HUES64 (cell line): ENCODE measurements around the gene TNNI2.

Source experiments
- H3K27ac ChIP-seq: 2 replicates; pipeline ENCODE4 v1.7.0; 2013; ENCODE audit warnings: low read depth, low read length, inconsistent platforms
- H3K27me3 ChIP-seq: 2 replicates; pipeline ENCODE4 v1.6.1; 2013; ENCODE audit warnings: mild to moderate bottlenecking, low read length; ENCODE audit not compliant: insufficient read depth
- H3K36me3 ChIP-seq: 2 replicates; pipeline ENCODE4 v1.6.1; 2013; ENCODE audit warnings: mild to moderate bottlenecking, low read length; ENCODE audit not compliant: insufficient read depth
- H3K4me1 ChIP-seq: 2 replicates; pipeline ENCODE4 v1.6.1; 2013; ENCODE audit warnings: mild to moderate bottlenecking, low read length, moderate library complexity; ENCODE audit not compliant: insufficient read depth
- H3K4me3 ChIP-seq: 2 replicates; pipeline ENCODE4 v1.5.1; 2013; ENCODE audit warnings: mild to moderate bottlenecking, low read length, moderate library complexity
- H3K9ac ChIP-seq: 2 replicates; pipeline ENCODE4 v1.6.1; 2013; ENCODE audit warnings: mild to moderate bottlenecking, low read depth, low read length
- H3K9me3 ChIP-seq: 2 replicates; pipeline ENCODE4 v1.6.1; 2013; ENCODE audit warnings: low read depth, low read length; ENCODE audit not compliant: insufficient read depth
- WGBS: fragments of 150-250, 120-280 bp; methylation state at CpG from one replicate; pipeline ENCODE4 v1.1.7; 2013; ENCODE audit warnings: missing lambda C conversion rate; 5-methylcytosine and 5-hydroxymethylcytosine counted together

The TNNI2 gene

DNA sequence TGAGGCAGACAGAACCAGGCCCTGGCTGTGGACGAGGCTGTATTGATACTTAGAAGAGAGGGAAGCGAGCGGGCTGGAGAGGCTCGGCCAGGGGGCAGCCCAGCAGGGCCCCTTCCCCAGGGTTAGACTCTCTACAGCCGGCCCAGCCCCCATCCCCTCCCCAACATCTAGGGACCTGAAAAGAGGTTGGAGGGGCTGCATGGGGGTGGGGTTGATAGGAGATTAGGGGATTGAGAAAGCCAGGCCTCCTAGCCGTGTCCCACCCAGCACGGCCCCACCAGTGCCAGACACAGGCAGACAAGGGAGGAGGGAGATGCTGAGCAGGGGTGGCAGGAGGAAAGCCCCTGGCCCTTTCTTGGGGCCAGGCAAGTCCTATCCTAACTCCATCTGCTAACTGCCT lies 19.8 kb downstream of the TNNI2 start:
- Histone ChIP-seq H3K9ac (no peak overlapping the region), H3K27me3 (no peaks in the 10 kb centered on the region)

DNA sequence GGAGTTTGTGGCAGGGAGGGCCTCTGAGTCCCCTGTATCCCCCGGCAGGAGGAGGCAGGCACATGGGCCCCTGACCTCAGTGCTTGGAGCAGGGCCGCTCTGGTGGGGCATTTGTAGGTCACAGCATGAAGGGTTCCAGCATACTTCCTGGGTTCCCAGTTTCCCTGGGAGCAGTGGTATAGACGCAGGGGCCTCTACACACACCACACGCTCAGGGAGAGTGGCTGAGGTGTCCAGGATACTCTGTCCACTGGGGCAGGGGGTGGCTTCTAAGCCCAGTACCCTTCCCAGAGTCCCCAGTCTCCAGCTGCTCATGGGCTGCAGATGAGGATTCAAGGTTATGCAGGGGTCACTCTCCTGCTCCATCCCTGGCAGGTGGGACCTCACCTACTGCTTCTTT lies 20.2 kb downstream of the TNNI2 start:
- Histone ChIP-seq H3K27ac (no peak overlapping the region), H3K4me3 (no peak overlapping the region), H3K36me3 (no peaks in the 10 kb centered on the region), H3K4me1 (no peaks in the 10 kb centered on the region), H3K9me3 (no peaks in the 10 kb centered on the region), H3K9ac (no peak overlapping the region), H3K27me3 (no peaks in the 10 kb centered on the region)
- 84% methylated on average over 4 of the region's 4 CpGs for WGBS

More for the DNA sequence above, 19.8 kb downstream of the TNNI2 start:
- Histone ChIP-seq H3K36me3 (no peaks in the 10 kb centered on the region), H3K4me3 (no peak overlapping the region), H3K27ac (no peak overlapping the region), H3K4me1 (no peaks in the 10 kb centered on the region), H3K9me3 (no peaks in the 10 kb centered on the region)
- WGBS: 85% methylated on average over 3 of the region's 7 CpGs

DNA sequence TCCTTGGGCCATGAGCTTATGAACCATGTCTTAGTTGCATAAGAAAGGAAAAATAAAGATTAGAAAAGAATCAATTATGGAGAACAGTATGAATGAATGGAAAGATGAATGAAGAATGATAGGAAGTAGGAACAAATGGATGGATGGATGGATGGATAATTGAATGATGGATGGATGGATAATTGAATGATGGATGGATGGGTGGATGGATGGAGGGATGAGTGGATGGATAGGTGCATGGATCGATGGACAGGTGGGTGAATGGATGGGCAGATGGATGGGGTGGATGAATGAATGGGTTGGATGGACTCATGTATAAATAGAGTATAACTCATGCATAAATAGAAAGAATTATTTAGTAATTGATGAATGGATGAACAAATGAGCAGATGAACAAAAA lies 21.3 kb downstream of the TNNI2 start:
- no peaks in the 10 kb centered on the region for H3K36me3 ChIP-seq
- no peaks in the 10 kb centered on the region for H3K4me1 ChIP-seq
- 84% methylated on average over 1 of the region's 1 CpG for WGBS
- no peaks in the 10 kb centered on the region for H3K9me3 ChIP-seq
- no peak overlapping the region for H3K27ac ChIP-seq
- H3K9ac ChIP-seq: no peak overlapping the region
- no peaks in the 10 kb centered on the region; the same call in 1 of the 2 replicates for H3K27me3 ChIP-seq
- H3K4me3 ChIP-seq: no peak overlapping the region

DNA sequence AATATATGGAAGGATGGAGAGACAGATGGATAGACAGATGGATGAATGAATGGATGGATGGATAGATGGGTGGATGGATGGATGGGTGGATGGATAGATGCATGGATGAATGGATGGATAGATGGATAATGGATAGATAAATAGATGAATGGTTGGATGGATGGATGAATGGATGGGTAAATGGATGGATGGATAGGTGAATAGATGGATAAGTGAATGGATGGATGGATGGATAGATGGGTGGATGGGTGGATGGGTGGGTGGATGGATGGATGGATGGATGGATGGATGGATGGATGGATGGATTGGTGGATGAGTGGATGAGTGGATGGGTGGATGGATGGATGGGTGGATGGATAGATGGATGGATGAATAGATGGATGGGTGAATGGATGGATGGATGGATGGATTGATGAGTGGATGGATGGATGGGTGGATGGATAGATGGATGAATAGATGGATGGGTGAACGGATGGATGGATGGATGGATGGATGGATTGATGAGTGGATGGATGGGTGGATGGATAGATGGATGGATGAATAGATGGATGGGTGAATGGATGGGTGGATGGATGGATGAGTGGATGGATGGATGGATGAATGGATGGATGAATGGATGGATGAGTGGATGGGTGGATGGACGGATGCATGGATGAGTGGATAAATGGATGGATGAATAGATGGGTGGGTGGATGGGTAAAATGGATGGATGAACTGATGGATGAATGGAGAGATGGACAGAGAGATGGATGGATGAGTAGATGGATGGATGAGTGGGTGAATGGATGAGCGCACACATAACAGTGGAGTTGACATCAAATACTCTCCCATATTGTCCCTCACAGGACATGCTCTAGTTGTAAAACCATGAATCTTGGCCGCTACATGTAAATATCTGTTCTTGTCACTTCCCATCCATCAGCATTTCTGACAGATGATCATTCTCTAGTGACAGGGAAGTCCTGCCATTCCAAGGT lies 22.9 kb downstream of the TNNI2 start:
- H3K36me3 ChIP-seq: no peaks in the 10 kb centered on the region
- H3K9me3 ChIP-seq: no peaks in the 10 kb centered on the region
- no peaks in the 10 kb centered on the region; the same call in 1 of the 2 replicates for H3K27me3 ChIP-seq
- H3K4me1 ChIP-seq: no peaks in the 10 kb centered on the region
- no peak overlapping the region for H3K27ac ChIP-seq
- WGBS: 93% methylated on average over 4 of the region's 4 CpGs
- H3K9ac ChIP-seq: no peak overlapping the region
- H3K4me3 ChIP-seq: no peak overlapping the region

DNA sequence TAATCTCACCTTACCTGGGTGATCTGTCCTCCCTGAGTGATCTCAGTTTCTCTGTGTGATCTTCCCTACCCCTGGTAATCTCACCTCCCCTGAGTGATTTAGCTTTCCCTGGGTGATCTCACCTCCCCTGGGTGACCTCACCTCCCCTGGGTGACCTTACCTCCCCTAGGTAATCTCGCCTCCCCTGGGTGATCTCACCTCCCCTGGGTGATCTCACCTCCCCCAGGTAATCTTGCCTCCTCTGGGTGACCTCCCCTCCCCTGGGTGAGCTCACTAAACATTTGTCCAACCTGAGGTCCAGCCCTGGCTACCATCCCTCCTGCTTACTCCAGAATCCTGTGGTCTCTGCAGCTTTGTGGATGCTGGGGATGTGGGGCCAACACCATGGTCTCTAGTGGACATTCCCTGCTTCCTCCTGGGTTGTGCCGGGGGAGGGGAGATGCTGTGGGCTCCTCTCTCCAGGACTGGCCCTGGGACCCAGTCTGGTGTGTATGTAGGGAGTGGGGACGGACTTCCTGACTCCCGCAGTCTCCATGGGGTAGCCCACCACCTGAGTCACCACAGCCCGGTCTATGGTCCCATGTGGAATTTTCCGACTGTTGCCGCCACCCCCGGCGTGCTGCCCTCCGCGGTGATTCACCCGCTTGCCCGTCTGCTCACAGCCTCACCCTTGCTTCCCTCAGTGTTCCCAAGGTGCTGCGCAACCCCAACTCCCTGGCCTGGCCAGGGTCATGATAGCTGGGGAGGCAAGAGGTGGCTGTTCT lies 24.0 kb downstream of the TNNI2 start:
- Histone ChIP-seq H3K9me3 (no peaks in the 10 kb centered on the region), H3K27me3 (no peaks in the 10 kb centered on the region; the same call in 1 of the 2 replicates), H3K27ac (no peak overlapping the region), H3K36me3 (no peaks in the 10 kb centered on the region), H3K9ac (no peak overlapping the region), H3K4me3 (no peak overlapping the region), H3K4me1 (no peaks in the 10 kb centered on the region)
- 77% methylated on average over 14 of the region's 14 CpGs for WGBS

DNA sequence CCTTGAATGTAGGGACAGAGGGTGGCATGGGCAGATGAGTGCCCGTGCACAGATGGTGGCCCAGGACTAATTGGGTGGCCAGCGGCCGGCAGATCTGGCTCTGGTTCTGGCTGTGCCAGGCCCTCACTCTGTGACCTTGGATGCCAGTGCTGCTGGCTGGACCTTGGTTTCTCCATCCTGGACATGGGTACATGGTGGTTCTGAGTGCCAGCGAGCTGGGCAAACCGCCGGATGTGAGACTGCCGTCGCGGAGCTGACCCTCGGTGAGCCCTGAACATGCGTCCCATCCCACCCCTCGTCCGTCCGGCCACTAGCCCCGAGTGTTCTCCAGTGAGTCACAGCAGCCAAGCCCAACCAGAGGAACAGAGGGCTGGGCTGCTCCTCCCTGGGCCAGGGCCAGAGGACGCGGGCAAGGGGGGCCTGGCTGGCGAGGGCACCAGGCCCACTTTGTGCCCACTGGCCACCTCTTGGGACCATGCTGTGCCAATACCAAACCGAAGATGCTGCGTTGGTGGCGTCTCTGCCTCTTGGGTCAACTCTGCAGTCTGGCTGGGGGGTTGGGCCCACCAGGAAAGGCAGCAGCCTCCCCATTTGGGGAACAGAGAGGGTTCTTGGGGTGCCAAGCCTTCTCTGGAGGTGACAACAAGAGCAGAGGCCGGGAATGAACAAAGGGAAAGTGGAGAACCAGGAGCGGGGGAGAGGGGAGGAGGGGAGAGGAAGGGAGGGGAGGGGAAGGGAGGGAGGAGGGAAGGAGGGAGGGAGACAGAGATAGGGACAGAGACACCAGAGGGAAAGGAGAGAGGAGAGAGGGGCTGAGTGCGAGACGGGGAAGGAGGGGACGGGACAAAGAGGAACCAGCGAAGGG lies 24.8 kb downstream of the TNNI2 start:
- Histone ChIP-seq H3K4me1 (no peaks in the 10 kb centered on the region), H3K9me3 (no peaks in the 10 kb centered on the region), H3K9ac (no peak overlapping the region), H3K27ac (no peak overlapping the region), H3K36me3 (no peaks in the 10 kb centered on the region), H3K4me3 (no peak overlapping the region), H3K27me3 (no peaks in the 10 kb centered on the region; the same call in 1 of the 2 replicates)
- 42% methylated on average over 27 of the region's 27 CpGs for WGBS

DNA sequence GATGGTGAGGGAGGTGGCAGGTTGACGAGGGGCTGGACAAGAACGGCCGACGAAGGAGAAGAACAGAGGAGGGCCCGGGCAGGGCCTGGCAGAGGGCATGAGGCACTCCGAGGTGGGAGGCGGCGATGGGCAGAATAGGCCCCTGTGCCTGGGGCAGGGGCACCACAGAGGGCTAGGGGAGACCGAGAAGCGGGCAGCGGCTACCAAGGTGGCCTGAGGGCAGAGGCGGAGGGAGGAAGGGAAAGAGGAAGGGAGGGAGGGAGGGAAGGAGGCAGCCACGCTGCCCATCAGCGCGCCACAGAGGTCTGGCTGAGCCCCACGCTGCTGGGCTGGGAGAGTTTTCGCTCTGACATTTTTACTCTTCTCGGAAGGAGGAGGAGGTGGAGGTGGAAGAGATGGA lies 25.4 kb downstream of the TNNI2 start:
- H3K9ac ChIP-seq: no peak overlapping the region
- H3K27me3 ChIP-seq: no peaks in the 10 kb centered on the region; the same call in 1 of the 2 replicates
- H3K4me1 ChIP-seq: no peaks in the 10 kb centered on the region
- no peaks in the 10 kb centered on the region for H3K9me3 ChIP-seq
- WGBS: 71% methylated on average over 18 of the region's 18 CpGs
- no peaks in the 10 kb centered on the region for H3K36me3 ChIP-seq
- H3K4me3 ChIP-seq: no peak overlapping the region
- no peak overlapping the region for H3K27ac ChIP-seq

DNA sequence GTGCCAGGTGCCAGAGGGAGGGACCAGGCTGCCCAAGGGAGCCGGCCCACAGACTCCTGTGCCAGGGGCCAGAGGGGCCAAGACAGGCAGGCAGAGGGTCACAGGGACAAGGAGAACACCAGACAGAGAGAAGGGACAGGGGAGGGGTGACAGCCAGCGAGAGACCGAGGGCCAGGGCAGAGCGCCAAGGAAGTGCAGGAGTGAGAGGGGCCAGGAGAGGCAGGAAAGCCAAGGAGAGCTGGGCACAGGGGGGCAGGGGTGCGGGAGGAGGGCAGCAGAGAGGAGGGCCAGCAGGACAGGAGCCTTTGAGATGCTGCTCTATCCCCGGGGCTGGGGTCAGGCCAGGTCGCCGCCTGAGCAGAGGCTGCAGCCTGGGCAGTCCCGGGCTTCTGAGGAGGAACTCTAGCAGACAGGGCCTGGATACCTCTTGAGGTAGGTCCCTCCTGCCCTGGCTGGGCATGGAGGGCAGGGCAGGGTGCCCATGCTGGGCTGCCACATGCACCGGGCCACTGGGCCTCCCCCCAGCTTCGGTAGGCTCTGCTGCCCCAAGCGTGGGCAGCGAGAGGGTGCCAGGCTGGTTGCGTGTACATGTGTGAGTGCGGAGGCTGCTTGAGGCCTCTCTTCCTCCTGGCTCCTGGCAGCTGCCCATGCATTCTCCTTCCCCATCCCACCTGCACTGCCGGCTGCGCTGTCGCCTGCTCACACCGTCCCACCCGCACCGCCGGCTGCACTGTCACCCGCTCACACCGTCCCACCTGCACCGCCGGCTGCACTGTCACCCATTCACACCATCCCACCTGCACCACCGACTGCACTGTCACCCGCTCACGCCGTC lies 26.3 kb downstream of the TNNI2 start:
- no peak overlapping the region for H3K27ac ChIP-seq
- no peaks in the 10 kb centered on the region for H3K36me3 ChIP-seq
- H3K9me3 ChIP-seq: no peaks in the 10 kb centered on the region
- no peak overlapping the region for H3K9ac ChIP-seq
- H3K4me1 ChIP-seq: no peaks in the 10 kb centered on the region
- H3K4me3 ChIP-seq: no peak overlapping the region
- WGBS: 91% methylated on average over 30 of the region's 30 CpGs
- H3K27me3 ChIP-seq: no peaks in the 10 kb centered on the region; the same call in 1 of the 2 replicates

DNA sequence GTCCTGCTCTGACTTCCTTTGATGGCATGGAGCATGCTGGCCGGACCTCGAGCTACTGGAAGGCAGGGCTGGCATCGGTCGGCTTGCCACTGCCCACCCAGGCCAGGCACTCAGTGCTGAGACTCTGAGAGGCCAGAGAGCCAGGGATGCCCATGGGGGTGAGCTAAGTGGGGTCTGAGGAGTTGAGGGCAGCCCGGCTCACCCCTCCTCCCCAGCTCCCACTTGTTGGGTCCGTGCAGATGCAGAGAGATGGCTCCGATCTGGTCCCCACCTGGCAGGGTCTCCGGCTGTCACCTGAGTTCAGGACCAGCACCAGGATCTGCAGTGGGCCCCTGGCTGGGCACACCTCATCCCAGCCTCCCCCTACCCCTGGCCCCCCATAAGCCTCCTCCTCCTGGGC lies 27.4 kb downstream of the TNNI2 start:
- WGBS: 94% methylated on average over 8 of the region's 8 CpGs
- H3K27ac ChIP-seq: no peak overlapping the region
- H3K9ac ChIP-seq: no peak overlapping the region
- H3K9me3 ChIP-seq: no peaks in the 10 kb centered on the region
- no peak overlapping the region for H3K4me3 ChIP-seq
- no peaks in the 10 kb centered on the region for H3K36me3 ChIP-seq
- H3K27me3 ChIP-seq: no peaks in the 10 kb centered on the region; the same call in 1 of the 2 replicates
- no peaks in the 10 kb centered on the region for H3K4me1 ChIP-seq

DNA sequence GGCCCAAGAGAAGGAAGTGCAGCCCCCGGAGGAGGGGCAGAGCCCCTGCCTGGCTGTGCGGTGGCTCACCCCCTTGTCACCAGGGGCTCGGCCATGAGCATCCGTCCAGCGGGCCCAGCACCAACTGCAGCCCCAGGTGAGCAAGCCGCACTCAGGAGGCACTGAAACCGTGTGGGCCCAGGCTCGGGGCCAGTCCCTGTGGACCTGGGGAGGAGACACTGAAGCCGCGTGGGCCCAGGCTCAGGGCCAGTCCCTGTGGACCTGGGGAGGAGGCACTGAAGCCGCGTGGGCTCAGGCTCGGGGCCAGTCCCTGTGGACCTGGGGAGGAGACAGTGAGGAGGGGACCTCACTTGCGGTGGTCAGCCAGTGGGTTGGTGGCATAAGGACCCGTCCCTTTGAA lies 28.0 kb downstream of the TNNI2 start:
- H3K9ac ChIP-seq: no peak overlapping the region
- no peaks in the 10 kb centered on the region for H3K4me1 ChIP-seq
- H3K4me3 ChIP-seq: no peak overlapping the region
- no peaks in the 10 kb centered on the region for H3K36me3 ChIP-seq
- H3K9me3 ChIP-seq: no peaks in the 10 kb centered on the region
- H3K27me3 ChIP-seq: no peaks in the 10 kb centered on the region; the same call in 1 of the 2 replicates
- 90% methylated on average over 15 of the region's 15 CpGs for WGBS
- no peak overlapping the region for H3K27ac ChIP-seq
